H9 (cell line): ENCODE measurements around the gene ZBTB20. TPM values are rescaled to one million over a fixed set of nuclear protein-coding genes. Genes with fewer than 3 reads are reported as not detected.

Experiments
- DNase-seq: peaks from one replicate; pipeline ENCODE4 v3.0.0-alpha.2; 2017
- H2AFZ ChIP-seq: one replicate; pipeline ENCODE4 v1.6.1; 2013; ENCODE audit warnings: mild to moderate bottlenecking, low read length, control low read depth, moderate library complexity
- H2AK5ac ChIP-seq: 2 replicates; pipeline ENCODE4 v1.6.1; 2013; ENCODE audit warnings: low read length, control low read depth, mixed read lengths; ENCODE audit not compliant: insufficient read length
- H2BK120ac ChIP-seq: one replicate; pipeline ENCODE4 v1.6.1; 2013; ENCODE audit warnings: low read depth, mild to moderate bottlenecking, low read length, control low read depth, inconsistent platforms; ENCODE audit not compliant: poor library complexity, severe bottlenecking
- H2BK12ac ChIP-seq: 2 replicates; pipeline ENCODE4 v1.6.1; 2013; ENCODE audit warnings: low read length, control low read depth, mixed read lengths, low read depth; ENCODE audit not compliant: insufficient read length
- H2BK15ac ChIP-seq: 2 replicates; pipeline ENCODE4 v1.6.1; 2013; ENCODE audit warnings: low read depth, low read length, control low read depth
- H2BK20ac ChIP-seq: one replicate; pipeline ENCODE4 v1.6.1; 2013; ENCODE audit warnings: low read depth, mild to moderate bottlenecking, low read length, control low read depth, inconsistent platforms; ENCODE audit not compliant: poor library complexity, severe bottlenecking
- H2BK5ac ChIP-seq: 2 replicates; pipeline ENCODE4 v1.6.1; 2013; ENCODE audit warnings: low read length, control low read depth, mixed read lengths; ENCODE audit not compliant: insufficient read length
- H3K14ac ChIP-seq: 2 replicates; pipeline ENCODE4 v1.6.1; 2013; ENCODE audit warnings: low read length, control low read depth; ENCODE audit not compliant: insufficient read depth
- H3K18ac ChIP-seq: 2 replicates; pipeline ENCODE4 v1.6.1; 2013; ENCODE audit warnings: low read depth, mild to moderate bottlenecking, mixed read lengths, low read length, control low read depth; ENCODE audit not compliant: insufficient read length
- H3K23ac ChIP-seq: 2 replicates; pipeline ENCODE4 v1.6.1; 2013; ENCODE audit warnings: low read length, control low read depth, mixed read lengths, low read depth; ENCODE audit not compliant: insufficient read length
- H3K23me2 ChIP-seq: 2 replicates; pipeline ENCODE4 v1.6.1; 2013; ENCODE audit warnings: low read depth, mild to moderate bottlenecking, mixed read lengths, low read length, control low read depth; ENCODE audit not compliant: insufficient read length, poor library complexity, severe bottlenecking
- H3K27ac ChIP-seq: 2 replicates; pipeline ENCODE4 v1.5.1; 2013; ENCODE audit warnings: low read length, control low read depth, mixed read lengths, low read depth; ENCODE audit not compliant: insufficient read length
- H3K27me3 ChIP-seq: 2 replicates; pipeline ENCODE4 v1.6.1; 2013; ENCODE audit warnings: low read length, control low read depth, inconsistent platforms; ENCODE audit not compliant: insufficient read depth
- H3K4ac ChIP-seq: 2 replicates; pipeline ENCODE4 v1.6.1; 2013; ENCODE audit warnings: low read depth, mild to moderate bottlenecking, control low read depth, inconsistent platforms, low read length, moderate library complexity
- H3K4me1 ChIP-seq: 2 replicates; pipeline ENCODE4 v1.6.1; 2013; ENCODE audit warnings: low read length, control low read depth, inconsistent platforms; ENCODE audit not compliant: insufficient read depth
- H3K4me2 ChIP-seq: 2 replicates; pipeline ENCODE4 v1.6.1; 2013; ENCODE audit warnings: low read length, control low read depth, mixed read lengths; ENCODE audit not compliant: insufficient read length, insufficient read depth
- H3K56ac ChIP-seq: 2 replicates; pipeline ENCODE4 v1.6.1; 2013; ENCODE audit warnings: low read depth, mild to moderate bottlenecking, mixed read lengths, low read length, control low read depth; ENCODE audit not compliant: insufficient read length
- H3K79me1 ChIP-seq: 2 replicates; pipeline ENCODE4 v1.6.1; 2013; ENCODE audit warnings: low read depth, mild to moderate bottlenecking, moderate library complexity, low read length, control low read depth, inconsistent platforms; ENCODE audit not compliant: insufficient read depth, poor library complexity, severe bottlenecking
- H3K79me2 ChIP-seq: 2 replicates; pipeline ENCODE4 v1.6.1; 2013; ENCODE audit warnings: low read length, control low read depth, inconsistent platforms; ENCODE audit not compliant: insufficient read depth
- H3K9ac ChIP-seq: 2 replicates; pipeline ENCODE4 v1.6.1; 2013; ENCODE audit warnings: low read length, control low read depth, mixed read lengths; ENCODE audit not compliant: insufficient read length; ENCODE audit errors: extremely low read depth
- H3K9me3 ChIP-seq: one replicate; pipeline ENCODE4 v1.6.1; 2013; ENCODE audit warnings: low read depth, low read length, inconsistent platforms; ENCODE audit not compliant: control insufficient read depth
- H3T11ph ChIP-seq: one replicate; pipeline ENCODE4 v1.6.1; 2013; ENCODE audit warnings: mild to moderate bottlenecking, low read length, control low read depth, inconsistent platforms
- H4K20me1 ChIP-seq: one replicate; pipeline ENCODE4 v1.6.1; 2013; ENCODE audit not compliant: control insufficient read depth, insufficient read length, insufficient read depth
- H4K5ac ChIP-seq: 2 replicates; pipeline ENCODE4 v1.6.1; 2013; ENCODE audit warnings: low read depth, mild to moderate bottlenecking, mixed read lengths, low read length, control low read depth; ENCODE audit not compliant: insufficient read length
- H4K8ac ChIP-seq: replicated peaks from 2 replicates; pipeline ENCODE4 v1.6.1; 2013; ENCODE audit warnings: low read length, control low read depth, mixed read lengths, low read depth; ENCODE audit not compliant: insufficient read length
- H4K91ac ChIP-seq: 2 replicates; pipeline ENCODE4 v1.6.1; 2013; ENCODE audit warnings: low read depth, mild to moderate bottlenecking, moderate library complexity, mixed read lengths, low read length, control low read depth; ENCODE audit not compliant: insufficient read length
- H3K27ac Mint-ChIP-seq, 3 experiments: 2 replicates in 2 of 3; 3 replicates in 1 of 3; pipeline ENCODE4 v1.8.0; 2020 to 2021; ENCODE audit warnings: mixed read lengths in 3 of 3, mild to moderate bottlenecking in 1 of 3, moderate library complexity in 1 of 3
- H3K27me3 Mint-ChIP-seq: 2 replicates; pipeline ENCODE4 v1.8.0; 2021; ENCODE audit warnings: low read depth, mild to moderate bottlenecking, moderate library complexity, mixed read lengths
- H3K36me3 Mint-ChIP-seq, 3 experiments: 2 replicates in 2 of 3; 3 replicates in 1 of 3; pipeline ENCODE4 v1.8.0; 2020 to 2021; ENCODE audit warnings: low read depth in 3 of 3, mixed read lengths in 3 of 3; ENCODE audit not compliant: insufficient read depth in 1 of 3
- H3K4me1 Mint-ChIP-seq, 2 experiments: 2 replicates each; pipeline ENCODE4 v1.8.0; 2020; ENCODE audit warnings: mixed read lengths in 2 of 2
- H3K4me3 Mint-ChIP-seq, 2 experiments: 2 replicates in 1 of 2; 3 replicates in 1 of 2; pipeline ENCODE4 v1.8.0; 2020 to 2021; ENCODE audit warnings: mild to moderate bottlenecking in 2 of 2, mixed read lengths in 2 of 2, moderate library complexity in 1 of 2
- H3K9me3 Mint-ChIP-seq, 2 experiments: 2 replicates in 1 of 2; 3 replicates in 1 of 2; pipeline ENCODE4 v1.8.0; 2020; ENCODE audit warnings: mild to moderate bottlenecking in 2 of 2, mixed read lengths in 2 of 2, moderate library complexity in 1 of 2
- total RNA-seq: library from RNA; stranded (reverse); gene quantifications from 2 replicates; pipeline ENCODE4 v1.2.1, GENCODE V29; 2021
- TF ChIP-seq, protein P1 (sequence below): fragments of 200-600 bp; sonication (generic); conservative IDR thresholded peaks from 3 replicates; pipeline ENCODE4 v1.8.0; 2021; ENCODE audit warnings: antibody characterized with exemption, mild to moderate bottlenecking

The ZBTB20 gene
- total RNA-seq, 1 experiment from 2014 or later: 0.70 TPM

- H3K27ac Mint-ChIP-seq: no peak overlapping the region; a peak in 1 of 7 replicates
- no peaks in the 10 kb centered on the region for H3K4me1 ChIP-seq
- no peak overlapping the region for H2BK120ac ChIP-seq
- H4K20me1 ChIP-seq: no peaks in the 10 kb centered on the region
- no peak overlapping the region for H2BK12ac ChIP-seq
- H3K23me2 ChIP-seq: no peaks in the 10 kb centered on the region
- no peak overlapping the region for H3K4me3 Mint-ChIP-seq
- H3K27ac ChIP-seq: no peak overlapping the region
- H3K4me1 Mint-ChIP-seq: no peaks in the 10 kb centered on the region
- no peak overlapping the region for H3T11ph ChIP-seq
- H3K4ac ChIP-seq: no peak overlapping the region
- peaks cover 0 to 2% of the 10 kb centered on the region in 2 experiments; a peak in 1 of 5 replicates for H3K9me3 Mint-ChIP-seq
- H3K4me2 ChIP-seq: no peak overlapping the region
- H3K27me3 ChIP-seq: no peaks in the 10 kb centered on the region
- no peaks in the 10 kb centered on the region for H3K36me3 Mint-ChIP-seq
- no peak overlapping the region for H3K14ac ChIP-seq
- no peaks in the 10 kb centered on the region for H3K9me3 ChIP-seq
- H2BK5ac ChIP-seq: no peak overlapping the region
- H3K23ac ChIP-seq: no peak overlapping the region
- no peak overlapping the region for H2BK15ac ChIP-seq
- no peak overlapping the region for H4K8ac ChIP-seq
- H4K5ac ChIP-seq: no peak overlapping the region
- H3K27me3 Mint-ChIP-seq: no peaks in the 10 kb centered on the region
- no peak for DNase-seq
- no peak overlapping the region for H3K9ac ChIP-seq
- no peak overlapping the region for H4K91ac ChIP-seq
- H3K79me1 ChIP-seq: no peaks in the 10 kb centered on the region
- no peaks in the 10 kb centered on the region for H3K79me2 ChIP-seq
- H2AFZ ChIP-seq: no peak overlapping the region
- H2AK5ac ChIP-seq: no peak overlapping the region
- no peak overlapping the region for H3K18ac ChIP-seq
- no peak overlapping the region for H2BK20ac ChIP-seq
- no peak overlapping the region for H3K56ac ChIP-seq
- TF ChIP-seq, protein P1, sequence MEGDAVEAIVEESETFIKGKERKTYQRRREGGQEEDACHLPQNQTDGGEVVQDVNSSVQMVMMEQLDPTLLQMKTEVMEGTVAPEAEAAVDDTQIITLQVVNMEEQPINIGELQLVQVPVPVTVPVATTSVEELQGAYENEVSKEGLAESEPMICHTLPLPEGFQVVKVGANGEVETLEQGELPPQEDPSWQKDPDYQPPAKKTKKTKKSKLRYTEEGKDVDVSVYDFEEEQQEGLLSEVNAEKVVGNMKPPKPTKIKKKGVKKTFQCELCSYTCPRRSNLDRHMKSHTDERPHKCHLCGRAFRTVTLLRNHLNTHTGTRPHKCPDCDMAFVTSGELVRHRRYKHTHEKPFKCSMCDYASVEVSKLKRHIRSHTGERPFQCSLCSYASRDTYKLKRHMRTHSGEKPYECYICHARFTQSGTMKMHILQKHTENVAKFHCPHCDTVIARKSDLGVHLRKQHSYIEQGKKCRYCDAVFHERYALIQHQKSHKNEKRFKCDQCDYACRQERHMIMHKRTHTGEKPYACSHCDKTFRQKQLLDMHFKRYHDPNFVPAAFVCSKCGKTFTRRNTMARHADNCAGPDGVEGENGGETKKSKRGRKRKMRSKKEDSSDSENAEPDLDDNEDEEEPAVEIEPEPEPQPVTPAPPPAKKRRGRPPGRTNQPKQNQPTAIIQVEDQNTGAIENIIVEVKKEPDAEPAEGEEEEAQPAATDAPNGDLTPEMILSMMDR: no peak
These were observed 84.6 kb downstream of the ZBTB20 start for GRCh38 chr3:115062412-115062956.
